Measurements from ENCODE around the gene DYNC2LI1.

Gene DYNC2LI1

GRCh38 chr2:43854671-43855070, 80.8 kb downstream of the DYNC2LI1 start:
- no peak for TF ChIP-seq ZNF274 (IDR thresholded peaks at IDR 0.05; ENCODE audit: low read depth, low read length)
- H3K4me3 ChIP-seq (ENCODE audit: low read length), result no peak overlapping the region

GRCh38 chr2:43855292-43855691, 81.5 kb downstream of the DYNC2LI1 start:
- no peak overlapping the region for H3K4me3 ChIP-seq (ENCODE audit: low read length)
- TF ChIP-seq ZNF274 (IDR thresholded peaks at IDR 0.05; ENCODE audit: low read depth, low read length), result no peak
